HG02870 (cell line): ENCODE measurements around the gene CNOT6L.
"Not testable (repeated sequence)": the region's sequence is repeated elsewhere in the genome, so short reads cannot be mapped to it uniquely, and the experiment has no call there.

Source experiments
- ATAC-seq: cut with Tn5 transposase; IDR thresholded peaks from one replicate; pipeline ENCODE4 v1.9.1; 2021; ENCODE audit warnings: mild to moderate bottlenecking, moderate library complexity; ENCODE audit not compliant: unreplicated experiment

CNOT6L gene

DNA sequence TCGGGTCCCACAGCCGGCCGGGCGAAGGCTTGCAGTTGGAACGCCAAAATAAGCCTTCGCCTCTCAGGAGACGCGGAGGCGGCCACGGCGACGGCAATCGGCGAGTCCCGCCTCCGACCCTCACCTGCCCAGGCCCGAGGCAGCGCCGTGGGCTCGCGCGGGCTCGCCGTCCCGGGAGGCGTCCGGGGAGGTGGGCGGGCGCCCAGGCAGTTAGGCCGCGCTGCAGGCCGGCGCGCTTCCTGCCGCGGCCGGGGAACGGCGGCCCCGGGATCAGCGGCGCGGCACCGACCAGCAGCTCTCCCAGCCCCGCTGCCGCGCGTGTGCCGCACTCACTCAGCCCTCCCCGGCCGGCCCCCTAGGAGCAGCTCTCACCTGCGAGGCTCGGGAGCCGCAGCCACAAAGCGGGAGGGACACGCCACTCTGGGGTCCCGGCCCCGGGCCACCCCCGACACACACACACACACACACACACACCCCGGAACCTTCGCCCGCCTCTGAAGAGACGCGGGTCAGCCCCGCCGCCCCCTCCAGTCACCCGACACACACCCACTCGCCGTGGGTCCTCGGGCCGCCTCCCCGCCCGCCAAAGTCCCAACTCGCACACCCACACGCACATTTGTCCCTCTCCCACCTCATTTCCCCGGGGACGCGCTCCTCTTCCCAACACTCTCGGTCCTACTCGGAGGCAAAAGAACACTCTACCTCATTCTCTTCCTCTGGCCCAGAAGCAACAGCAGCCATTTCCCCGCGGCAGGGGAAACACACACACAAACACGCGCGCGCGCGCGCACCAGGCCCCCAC is at the start of gene CNOT6L:
TSS of gene CNOT6L (minus strand) at position 767 of the 802 bp plus-strand sequence. CDS start at position 707, 60 bp downstream.
- ATAC-seq = no peak

DNA sequence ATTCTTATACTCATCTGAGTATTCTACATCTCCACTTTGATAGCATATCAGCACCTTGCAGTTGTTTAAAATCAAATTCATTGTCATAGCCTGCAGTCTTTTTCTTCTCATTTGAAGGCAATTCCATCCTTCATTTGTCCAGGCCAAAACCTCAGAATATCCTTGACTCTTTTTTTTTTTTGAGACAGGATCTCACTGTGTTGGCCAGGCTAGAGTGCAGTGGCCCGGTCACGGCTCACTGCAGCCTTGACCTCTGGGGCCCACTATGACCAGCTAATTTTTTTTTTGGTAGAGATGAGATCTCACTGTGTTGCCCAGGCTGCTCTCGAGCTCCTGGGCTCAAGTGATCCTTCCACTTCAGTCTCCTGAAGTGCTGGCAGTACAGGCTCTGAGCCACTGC is 46.1 kb upstream of the CNOT6L start:
- ATAC-seq = no peak

DNA sequence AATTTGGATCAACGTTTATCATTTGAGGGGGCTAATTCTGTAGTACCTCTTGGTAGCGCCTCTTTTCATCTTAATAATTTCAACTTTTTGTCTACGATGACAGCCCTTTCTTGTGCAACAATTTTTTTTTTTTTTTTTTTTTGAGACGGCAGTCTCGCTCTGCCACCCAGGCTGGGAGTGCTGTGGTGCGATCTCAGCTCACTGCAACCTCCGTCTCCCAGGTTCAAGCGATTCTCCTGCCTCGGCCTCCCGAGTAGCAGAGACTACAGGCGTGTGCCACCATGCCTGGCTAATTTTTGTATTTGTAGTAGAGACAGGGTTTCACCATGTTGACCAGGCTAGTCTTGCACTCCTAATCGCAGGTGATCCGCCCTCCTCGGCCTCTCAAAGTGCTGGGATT is 44.2 kb upstream of the CNOT6L start:
- ATAC-seq = not testable (repeated sequence)

DNA sequence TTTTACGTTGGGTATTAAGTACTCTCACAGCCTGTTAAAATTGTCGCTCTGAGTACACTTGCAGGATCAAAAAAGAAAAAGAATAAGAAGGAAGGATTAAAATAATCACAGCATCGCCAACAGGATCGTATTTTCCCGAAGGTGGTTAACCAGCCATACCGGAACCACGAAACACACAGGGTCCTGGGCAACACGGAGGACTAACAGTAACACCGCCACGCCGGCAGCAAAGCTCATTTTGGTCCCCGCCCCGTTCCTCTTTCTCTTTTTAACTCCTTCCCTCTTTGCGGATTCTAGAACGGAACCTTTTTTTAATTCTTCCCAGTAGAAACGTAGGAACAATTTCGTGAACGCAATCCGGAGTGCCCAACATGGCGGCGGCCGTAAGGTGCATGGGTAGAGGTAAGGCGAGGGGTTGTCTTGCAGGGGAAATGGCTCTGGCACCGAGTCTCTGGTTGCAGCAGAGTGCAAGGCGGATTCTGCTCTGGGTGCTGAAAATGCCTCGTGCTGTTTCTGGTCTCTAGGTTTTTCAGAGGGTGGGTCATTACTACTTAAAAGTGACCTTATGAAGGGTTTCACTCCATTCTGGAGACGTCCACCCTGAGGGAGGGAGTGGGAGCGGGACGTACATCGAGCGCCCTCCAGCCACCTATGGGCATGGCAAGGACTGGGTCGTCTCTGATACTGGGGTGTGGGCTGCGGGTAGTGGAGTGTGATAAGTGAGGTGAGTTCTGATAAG is 43.5 kb upstream of the CNOT6L start, which contains the start of gene MRPL1:
TSS of gene MRPL1 (plus strand) at position 353 of the 739 bp plus-strand sequence. CDS start at position 372, 19 bp downstream.
- peak; percentile 80 for ATAC-seq

DNA sequence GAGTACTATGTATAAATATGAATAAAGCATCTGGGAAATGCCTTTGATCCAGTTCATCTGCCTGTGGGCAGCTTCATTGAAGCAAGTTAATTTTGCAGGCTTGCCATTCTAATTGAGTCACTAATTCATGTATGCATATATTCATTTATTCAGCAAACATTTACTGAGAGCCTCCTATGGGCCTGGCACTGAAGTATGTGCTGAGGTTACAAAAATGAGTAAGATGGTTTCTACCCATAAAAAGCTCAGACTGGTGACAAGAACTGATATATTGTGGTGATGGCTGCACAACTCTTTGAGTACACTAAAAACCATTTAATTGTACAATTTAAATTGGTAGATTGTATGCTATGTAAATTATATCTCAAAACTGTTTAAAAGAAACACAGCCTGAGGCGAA is 42.3 kb upstream of the CNOT6L start:
- ATAC-seq = peak; percentile 29

DNA sequence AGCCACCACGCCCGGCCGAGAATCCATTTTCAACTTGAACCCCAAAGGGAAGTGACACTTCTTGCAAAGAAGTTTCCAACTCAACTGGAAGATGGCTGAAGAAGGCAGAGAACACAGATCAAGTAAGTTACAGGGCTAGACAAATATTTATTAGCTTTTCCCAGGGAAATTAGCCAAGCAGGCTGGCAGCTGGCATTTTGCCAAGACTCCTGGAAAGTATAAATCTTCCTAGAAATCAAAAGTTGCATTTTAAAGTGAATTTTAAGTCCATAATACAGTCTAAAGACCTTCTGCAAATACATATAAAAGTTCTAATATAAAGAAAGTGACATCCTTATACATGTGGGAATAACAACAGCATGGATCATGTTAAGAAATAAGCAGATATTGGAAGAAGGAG is 40.1 kb upstream of the CNOT6L start:
- ATAC-seq = no peak

DNA sequence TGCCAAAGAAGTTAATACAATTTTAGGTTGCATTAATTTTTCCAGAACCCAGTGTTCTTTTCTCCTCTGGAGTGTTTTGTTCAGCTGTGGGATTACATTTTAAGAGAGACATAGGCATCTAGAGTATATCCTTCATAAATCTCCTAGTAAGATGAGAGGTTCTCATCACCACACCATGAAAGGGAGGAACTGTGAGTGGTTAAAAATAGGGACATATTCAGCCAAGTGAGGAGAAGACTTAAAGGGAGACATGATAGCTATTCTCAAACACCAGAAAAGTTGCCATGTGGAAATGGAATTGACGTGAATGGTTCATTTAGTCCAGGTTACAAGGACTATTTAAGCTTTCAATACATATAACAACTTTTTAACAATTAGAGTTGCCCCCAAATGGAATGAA is 37.0 kb upstream of the CNOT6L start:
- ATAC-seq = no peak

DNA sequence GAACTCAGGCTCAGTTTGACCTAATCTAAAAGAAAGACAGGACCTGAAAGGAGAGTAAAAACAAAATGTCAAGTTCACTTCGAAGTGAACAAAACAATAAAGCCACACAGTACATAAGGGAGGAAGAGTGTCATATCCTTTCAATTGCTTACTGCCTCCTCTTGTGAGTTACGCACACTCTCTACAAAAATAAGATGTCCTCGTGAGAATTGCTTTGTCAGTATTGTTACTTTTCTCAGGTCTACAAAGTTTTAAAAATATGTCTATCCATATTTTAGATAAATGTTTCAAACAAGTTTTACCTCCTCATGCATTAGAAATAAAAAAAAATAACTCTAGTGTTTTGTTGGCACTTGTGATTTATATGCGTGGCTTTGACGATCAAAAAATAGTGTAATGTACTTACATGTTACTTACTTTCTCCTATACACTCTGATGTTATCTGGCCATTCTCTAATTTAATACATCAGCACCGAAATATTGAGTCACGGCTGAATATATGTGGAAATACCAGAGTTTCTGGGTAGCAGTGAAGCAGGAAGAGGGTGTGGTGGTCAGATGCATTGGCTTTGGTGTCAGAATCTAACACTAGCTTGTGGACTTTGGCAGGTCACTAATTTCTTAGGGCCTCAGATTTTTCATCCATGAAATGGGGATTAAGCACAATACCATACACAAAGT is 35.4 kb upstream of the CNOT6L start:
- ATAC-seq = no peak

DNA sequence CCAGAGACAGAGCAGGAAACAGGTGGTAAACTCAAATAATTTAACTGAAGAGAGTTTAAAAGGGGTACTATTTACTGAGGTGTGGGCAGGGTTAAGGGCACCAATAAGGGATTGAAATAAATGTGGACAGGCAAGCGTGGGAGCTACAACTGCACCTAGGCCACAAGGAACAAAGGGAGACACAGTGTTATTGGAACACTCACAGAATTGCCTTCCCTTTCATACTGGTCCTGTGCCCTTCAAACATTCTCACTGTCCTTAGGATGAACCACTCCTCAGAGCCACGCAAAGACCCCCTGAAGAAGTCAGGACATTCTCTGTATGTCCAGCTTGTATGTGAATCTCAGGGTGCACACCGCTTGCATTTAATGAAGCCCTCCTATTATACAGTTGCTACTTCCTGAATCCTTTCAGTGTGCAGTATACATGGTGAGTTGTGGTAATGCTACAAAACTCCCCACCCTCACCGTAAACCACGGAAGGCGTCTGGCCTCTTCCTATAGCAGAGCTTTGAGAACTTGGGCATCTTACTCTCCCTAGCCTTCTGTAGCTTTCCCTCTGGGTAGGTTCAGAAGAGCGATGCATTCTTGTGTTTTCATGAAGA is 33.8 kb upstream of the CNOT6L start:
- peak; percentile 98 for ATAC-seq

DNA sequence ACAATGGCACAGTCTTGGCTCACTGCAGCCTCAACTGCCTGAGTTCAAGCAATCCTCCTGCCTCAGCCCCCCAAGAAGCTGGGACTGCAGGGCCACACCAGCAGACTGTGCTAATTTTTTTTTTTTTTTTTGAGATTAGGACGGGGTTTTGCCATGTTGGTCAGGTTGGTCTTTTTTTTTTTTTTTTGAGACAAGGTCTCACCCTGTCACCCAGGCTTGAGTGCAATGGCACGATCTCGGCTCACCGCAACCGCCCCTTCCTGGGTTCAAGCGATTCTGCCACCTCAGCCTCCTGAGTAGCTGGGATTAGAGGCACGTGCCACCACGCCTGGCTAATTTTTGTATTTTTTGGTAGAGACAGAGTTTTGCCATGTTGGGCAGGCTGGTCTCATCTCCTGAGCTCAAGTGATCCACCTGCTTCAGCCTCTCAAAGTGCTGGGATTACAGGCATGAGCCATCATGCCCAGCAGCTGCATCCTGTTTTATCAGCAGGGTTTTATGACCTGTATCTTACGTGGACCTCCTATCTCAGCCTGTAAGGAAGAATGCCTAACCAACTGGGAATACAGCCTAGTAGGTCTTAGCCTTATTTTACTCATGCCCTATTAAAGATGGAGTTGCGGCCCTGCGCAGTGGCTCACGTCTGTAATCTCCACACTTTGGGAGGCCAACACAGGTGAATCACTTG is 30.3 kb upstream of the CNOT6L start:
- ATAC-seq = no peak

DNA sequence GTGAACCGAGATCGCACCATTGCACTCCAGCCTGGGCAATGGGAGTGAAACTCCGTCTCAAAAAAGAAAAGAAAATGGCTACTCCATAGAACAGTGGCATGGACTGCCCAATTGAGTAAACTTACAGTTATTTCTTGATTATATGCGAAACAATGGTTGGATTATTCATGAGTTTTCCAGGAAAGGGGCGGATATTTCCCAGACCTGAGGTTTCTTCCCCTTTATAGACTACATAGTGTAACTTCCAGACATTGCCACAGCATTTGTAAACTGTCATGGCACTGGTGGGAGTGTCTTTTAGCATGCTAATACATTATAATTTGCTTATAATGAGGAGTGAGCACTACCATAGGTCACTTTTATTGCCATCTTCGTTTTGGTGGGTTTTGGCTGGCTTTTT is 29.3 kb upstream of the CNOT6L start:
- no peak for ATAC-seq

DNA sequence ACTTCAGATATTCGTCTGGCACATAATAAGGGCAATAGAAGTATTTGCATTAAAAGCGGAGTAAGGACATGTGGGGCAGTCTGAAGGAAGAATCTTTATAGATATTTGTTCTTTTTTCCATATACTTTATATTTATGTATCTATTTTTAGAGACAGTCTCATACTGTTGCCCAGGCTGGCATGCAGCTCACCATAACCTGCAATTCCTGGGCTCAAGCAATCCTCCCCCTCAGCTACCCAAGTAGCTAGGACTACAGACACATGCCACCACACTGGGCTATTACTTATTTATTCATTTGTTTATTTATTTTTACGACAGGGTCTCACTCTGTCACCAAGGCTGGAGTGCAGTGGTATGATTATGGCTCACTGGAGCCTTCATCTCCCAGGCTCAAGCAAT is 26.8 kb upstream of the CNOT6L start:
- no peak for ATAC-seq

DNA sequence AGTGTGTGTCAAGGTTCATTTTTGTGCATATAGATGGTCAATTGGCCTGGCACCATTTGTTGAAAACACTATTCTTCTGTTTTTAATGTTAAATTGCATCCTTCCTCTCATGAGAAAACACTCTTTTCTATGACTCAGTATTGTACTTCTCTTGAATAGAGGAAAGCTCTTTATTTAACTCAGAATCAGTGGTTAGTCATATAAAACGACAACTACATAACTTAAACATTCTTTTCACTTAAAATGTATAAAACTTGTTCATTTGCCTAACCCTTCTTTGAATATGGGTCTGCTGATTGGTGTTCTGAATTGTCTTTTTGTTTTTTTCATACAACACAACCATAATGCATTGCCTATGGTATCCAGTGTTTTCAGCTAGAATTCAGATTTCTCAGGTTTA is 26.2 kb upstream of the CNOT6L start:
- ATAC-seq = no peak

DNA sequence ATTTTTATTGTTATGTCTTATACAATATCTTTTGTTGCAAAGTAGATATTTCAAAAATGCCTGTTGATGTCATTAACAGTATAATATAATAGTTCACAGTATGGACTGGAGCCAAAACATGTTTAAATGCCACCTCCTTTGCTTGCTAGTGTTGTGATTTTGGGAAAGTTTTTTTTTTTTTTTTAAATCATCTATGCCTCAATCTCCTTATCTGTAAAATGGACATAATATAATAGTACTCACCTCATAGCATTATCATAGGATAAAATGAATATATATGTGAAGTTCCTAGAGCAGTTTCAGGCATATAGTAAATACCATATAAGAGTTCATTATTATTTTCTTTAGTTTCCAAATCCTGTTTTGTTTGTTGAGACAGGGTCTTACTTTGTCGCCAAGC is 25.2 kb upstream of the CNOT6L start:
- ATAC-seq = no peak

DNA sequence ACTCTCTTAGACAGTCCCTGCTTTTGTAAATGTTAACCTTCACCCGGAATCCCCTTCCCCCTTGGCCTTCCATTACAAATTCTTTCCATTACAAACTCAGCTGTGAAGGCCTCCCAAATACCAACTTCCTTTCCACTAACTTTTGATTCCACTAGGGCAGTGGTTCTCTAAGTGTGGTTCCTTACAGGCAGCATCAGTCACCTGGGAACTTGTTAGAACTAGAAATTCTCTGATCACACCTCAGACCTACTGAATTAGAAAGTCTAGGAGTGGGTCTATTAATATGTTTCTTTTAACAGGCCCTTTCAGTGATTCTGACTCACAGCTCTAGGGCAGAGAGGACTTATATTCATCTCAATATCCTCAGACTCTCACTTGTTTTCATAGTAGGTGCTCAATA is 24.5 kb upstream of the CNOT6L start:
- ATAC-seq = no peak

DNA sequence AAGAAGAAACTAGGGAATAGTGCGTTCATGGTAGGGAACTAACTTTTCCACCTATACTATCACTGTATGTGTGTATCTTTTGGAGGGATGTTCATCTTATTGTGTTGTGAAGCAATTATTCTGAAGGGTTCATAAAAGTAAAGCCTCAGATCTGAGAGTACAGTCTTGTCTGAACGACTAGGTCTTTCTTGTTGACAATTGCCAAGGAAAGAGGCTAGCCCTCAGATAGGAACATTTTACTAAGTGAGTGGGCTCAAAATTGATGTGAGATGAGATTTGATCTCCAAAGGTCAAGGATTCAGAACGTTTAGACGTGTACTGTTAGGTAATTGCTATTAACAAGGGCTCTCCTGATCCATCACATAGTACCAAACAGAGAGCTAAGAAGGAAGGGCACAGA is 15.2 kb upstream of the CNOT6L start:
- no peak for ATAC-seq

DNA sequence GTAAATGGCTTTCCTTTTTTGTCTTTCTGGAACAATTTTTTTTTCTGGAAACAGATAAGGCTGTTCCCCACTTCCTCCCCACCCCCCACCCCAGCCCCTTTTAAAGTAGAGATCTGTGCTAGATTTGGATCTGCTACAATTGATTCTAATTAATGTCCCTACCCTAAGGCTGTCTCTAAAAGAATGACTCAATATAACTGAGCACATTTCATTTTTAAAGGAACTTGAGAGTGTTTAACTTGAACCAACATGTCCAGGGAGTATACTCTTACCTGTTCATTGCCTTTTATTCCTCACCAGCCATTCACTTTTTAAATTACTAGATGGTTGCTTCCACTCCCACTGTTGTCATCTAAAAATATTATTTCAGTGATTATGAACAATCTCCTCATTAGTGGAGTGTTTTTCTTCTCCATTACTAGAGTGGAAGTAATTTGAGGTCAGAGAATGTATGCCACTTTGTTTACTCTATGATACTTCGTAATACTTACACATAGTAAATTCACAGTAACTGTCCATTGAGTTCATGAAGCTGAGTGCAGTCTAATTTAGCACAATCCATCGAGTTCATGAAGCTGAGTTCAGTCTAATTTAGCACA is 14.1 kb upstream of the CNOT6L start:
- ATAC-seq = no peak

DNA sequence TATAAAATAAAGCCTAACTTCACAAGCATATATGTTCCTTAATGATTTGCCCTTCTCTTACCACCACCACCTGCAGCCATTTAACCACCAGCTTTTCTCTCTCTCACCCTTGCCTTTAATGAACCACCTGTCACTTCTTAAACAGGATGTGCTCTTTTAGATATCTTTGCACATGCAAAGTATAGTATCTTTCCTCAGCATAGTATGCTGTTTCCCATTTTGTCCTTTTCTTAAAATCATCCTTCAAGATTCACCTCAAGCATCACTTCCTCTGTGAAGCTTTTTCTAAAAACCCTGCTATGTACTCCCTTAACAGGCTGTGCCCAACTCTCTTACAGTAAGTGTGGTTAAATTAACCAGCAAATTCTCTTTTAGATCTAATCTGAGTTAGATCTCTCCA is 8.2 kb upstream of the CNOT6L start:
- peak; percentile 67 for ATAC-seq

DNA sequence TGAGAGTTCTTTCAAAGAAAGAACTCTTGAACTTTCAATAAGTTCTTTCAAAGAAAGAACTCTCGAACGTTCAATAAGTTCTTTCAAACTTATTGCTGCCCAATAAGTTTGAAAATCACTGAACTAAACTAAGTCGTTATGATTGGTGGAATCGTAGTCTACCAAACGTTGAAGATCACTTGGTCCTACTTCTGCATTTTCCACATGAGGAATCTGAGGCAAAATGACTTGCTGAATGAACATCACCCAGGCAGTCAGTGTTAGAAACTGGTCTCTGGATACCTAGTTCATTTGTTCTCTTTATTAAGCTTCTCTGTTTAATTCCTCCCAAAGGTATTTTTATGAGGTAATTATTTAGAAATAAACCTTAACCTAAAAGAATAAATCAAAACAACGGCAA is 7.1 kb upstream of the CNOT6L start:
- no peak for ATAC-seq

DNA sequence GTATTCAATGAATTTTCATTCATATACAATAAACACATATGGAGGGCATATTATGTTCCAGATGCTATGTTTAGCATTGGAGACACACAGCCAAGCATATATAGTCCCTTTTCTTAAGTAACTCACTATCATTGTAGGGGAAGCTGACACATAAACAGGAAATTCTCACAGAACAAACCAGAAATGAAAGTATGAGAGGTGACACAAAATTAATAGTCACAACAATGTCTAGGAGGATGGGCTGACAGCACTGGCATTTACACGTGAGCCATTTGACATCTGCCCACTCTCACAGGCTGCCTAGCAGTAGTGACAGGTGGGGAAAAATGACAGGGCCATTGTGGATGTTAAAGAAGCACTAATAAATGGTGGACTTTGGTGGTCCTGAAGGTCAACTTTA is 2.6 kb upstream of the CNOT6L start:
- no peak for ATAC-seq
